IPS DF 19.7 (cell line): ENCODE results near the gene SH3GL1.

Source experiments
- DNase-seq: peaks from one replicate; pipeline ENCODE4 v3.0.0-alpha.2; 2013; ENCODE audit warnings: low read depth, low spot score

Gene SH3GL1

DNA sequence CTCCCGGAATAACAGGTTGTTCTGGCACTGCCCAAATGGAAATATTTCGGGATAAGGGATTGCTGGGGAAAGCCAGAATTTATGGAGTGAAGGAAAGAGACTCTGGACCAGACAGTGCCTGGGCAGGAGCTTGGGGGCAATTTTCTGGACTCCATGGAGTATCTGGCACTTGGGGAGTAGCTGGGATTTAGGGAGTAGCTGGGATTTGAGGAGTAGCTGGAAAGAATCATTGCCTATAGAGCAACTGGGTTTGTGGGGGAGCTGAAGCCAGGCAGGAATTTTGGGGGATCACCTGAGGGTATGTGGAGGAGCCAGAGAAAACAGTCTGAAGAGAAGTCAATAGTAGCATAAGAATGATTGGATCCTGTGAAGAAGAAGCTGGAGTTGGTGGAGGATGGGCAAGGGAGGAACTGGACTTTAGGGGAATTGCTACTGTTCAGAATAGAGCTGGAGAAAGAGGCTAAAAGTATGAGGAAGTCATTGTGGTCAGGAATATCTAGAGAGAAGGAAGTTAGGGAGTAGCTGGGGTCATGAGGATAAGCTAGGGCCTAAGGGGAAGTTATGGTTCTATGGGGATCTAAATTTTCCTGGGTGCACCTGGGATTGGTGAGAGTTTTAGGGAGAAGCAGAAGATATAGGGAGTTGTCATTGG is 81.2 kb downstream of the SH3GL1 start:
- no peak for DNase-seq

DNA sequence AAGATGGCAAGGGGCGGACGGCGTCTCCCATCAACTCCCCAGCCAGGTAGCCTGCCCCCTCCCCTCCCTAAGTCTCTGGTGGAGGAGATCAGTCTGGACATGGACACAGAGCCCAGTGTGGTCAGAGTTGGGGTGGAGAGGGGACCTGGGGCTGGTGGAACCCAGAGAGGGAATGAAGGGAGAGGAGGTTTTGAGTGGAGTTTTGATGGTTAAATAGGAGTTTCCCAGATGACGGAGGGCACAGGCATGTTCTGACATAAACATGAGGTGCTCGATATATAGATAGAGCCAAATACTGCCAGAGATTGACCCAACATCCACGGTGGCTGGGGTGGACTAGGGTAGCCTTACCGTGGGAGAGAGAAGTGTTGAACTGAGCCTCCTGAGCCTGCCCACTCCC is 81.9 kb downstream of the SH3GL1 start:
- no peak for DNase-seq

DNA sequence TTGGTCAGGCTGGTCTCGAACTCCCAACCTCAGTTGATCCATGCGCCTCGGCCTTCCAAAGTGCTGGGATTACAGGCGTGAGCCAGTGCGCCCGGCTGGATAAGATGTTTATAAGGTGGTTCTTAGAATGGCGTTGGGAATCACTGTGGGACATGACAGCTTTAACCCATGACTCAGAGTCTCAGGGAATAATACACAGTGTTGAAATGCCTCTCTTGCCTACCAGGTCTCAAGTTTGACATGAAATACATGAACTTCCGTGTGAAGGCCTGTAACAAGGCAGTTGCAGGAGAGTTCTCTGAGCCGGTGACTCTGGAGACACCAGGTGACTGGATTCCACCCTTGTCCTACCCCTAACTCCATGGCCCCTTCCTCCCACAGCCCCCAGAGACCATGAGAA is 83.4 kb downstream of the SH3GL1 start:
- DNase-seq: no peak

DNA sequence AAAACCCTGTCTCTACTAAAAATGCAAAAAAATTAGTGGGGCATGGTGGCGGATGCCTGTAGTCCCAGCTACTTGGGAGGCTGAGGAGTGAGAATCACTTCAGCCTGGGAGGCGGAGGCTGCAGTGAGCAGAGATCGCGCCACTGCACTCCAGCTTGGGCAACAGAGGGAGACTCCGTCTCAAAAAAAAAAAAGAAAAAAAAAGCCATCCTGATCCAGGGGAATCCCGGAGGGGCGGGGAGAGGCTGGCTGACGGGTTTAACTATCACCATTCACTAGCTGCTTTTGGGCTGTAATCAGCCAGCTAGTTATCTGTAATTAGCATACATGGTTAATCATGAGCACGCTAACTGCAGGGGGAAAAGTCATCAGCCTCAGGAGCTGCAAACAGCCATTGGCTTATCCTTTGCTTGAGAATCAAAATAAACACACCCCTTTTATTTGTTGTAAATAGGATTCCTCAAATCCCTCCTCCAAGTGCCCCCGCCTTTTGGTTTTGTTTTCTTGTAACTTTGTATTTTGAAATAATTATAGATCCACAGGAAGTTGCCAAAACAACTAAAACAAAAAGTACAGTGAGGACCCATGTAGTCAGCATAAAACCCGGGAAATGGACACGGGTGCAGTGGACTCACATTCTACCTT is 86.4 kb downstream of the SH3GL1 start:
- DNase-seq: no peak
